KOPT-K1 (cell line): ENCODE measurements around the gene KIF2C.
A peak's percentile ranks its signal among the peaks of the same experiment; 100 is the strongest.
"Not testable (repeated sequence)": the region's sequence is repeated elsewhere in the genome, so short reads cannot be mapped to it uniquely, and the experiment has no call there.

ENCODE experiments used
- H3K27ac ChIP-seq: fragments of 200-600 bp; sonication (generic); 2 replicates; pipeline ENCODE4 v1.5.1; 2016; ENCODE audit warnings: antibody characterized with exemption, mild to moderate bottlenecking, low read depth, low read length; ENCODE audit not compliant: poor library complexity, severe bottlenecking
- H3K36me3 ChIP-seq: fragments of 200-600 bp; sonication (generic); 2 replicates; pipeline ENCODE4 v1.5.1; 2017; ENCODE audit warnings: antibody characterized with exemption, mild to moderate bottlenecking, low read length, moderate library complexity; ENCODE audit not compliant: insufficient read depth
- H3K9me3 ChIP-seq: fragments of 200-600 bp; sonication (generic); 2 replicates; pipeline ENCODE4 v1.5.1; 2017; ENCODE audit warnings: antibody characterized with exemption, low read length, mild to moderate bottlenecking; ENCODE audit not compliant: insufficient read depth, poor library complexity, severe bottlenecking

The KIF2C gene

DNA sequence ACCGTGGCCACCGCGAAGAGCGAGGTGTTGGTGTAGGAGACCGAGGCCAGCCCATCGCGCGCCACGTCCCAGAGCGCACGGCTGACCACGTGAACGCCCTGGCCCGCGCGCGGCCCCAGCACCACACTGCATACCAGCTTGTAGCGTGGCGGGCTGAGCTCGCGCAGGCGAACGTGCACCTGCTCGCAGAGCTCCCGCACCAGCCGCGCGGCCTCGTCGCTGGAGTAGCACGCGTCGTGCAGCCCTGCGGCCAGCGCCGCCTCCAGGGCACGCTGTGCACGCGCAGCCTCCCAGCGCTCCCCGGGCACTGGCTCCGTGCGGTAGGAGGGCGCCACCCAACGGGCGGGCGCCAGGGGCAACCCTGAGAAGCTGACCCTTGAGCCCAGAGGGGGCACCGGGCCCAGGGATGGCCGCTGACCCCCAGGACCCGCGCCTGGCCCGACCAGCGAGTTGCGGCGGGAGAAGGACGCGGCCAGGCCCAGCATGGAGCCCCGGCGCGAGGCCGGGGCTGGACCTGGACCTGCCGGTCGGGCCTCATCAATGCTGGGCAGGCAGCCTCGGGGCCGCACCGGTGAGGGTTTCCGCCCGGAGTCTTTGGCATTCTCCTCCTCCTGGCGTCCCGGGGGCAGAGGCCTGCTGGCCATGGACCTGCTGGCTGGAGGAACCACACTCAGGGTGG is 66.5 kb downstream of the KIF2C start:
- H3K9me3 ChIP-seq: no peaks in the 10 kb centered on the region
- H3K36me3 ChIP-seq: peaks cover 43% of the 10 kb centered on the region
- peak overlapping the region; percentile 99 for H3K27ac ChIP-seq

DNA sequence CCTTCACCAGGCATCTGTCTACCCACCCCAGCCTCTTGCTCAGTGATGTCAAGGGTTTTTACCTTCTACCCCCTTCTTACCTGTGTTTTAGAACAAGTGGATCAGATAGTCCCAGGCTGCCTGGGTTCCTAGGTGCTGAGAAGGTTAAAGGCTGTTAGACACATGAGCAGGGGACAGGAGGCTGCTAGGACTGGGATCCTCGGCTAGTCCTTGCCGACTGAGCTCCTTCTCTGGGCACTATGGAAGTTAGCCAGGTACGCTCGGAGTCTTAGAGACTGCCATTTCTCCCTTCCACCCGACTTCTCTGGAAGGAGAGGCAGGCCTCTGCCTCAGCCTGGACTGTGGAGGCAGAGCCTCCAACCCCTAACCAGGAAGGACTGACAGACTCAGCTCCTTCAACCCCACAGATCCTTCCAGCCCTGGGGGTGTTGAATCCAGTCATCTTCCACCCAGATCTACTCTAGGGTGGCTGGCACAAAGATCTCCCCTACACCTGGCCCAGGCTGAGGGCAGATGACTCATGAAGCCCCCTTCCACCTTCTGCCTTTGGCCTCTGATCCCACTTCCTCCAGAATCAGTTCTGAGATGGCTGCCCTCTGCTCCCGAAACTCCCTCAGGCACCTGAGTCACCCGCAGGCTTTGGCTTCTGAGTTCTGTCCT is 67.2 kb downstream of the KIF2C start, which contains the start of gene DYNLT4:
Gene DYNLT4 (minus strand): TSS at position 648 of the 660 bp plus-strand sequence. CDS start 683 bp downstream, outside the sequence.
- H3K27ac ChIP-seq: peak within 1 kb of the TSS; percentile 99
- H3K36me3 ChIP-seq: peaks cover 43% of the 10 kb centered on the region
- no peaks in the 10 kb centered on the region for H3K9me3 ChIP-seq

DNA sequence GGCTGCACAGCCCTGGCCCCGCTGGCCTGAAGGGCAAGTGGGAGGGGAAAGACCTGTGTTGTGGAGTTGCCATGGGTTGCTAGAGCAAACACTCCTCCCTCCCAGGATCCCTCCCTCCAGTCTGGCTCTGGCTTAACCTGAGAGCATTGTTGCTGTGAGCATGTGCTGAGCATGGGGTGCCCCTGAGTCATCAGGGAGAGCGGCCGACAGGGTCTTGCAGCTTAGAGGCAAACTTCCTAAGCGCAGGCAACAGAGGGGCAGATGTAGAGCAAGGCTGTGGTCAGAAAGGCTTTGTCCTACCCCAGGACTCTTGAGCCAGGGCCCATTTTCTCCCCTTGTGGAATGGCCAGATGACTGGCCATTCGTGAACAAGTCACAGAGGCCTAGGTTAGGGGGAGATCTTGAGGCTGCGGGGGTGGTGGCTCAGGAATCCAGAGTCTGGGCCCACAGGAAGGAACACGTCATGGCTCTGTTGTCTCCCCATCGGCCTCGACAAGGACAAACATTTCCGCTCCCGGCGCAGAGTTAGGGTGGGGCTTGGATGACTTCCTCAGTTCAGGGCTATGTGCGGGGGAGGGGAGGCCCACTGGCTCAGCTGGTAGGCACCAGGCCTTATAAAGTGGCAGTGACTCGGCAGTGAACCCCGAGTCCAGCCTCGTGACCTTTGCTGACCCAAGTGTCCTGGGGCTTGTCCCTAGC is 67.9 kb downstream of the KIF2C start:
- H3K9me3 ChIP-seq: no peaks in the 10 kb centered on the region
- H3K27ac ChIP-seq: peak overlapping the region; percentile 99
- H3K36me3 ChIP-seq: peaks cover 36% of the 10 kb centered on the region

DNA sequence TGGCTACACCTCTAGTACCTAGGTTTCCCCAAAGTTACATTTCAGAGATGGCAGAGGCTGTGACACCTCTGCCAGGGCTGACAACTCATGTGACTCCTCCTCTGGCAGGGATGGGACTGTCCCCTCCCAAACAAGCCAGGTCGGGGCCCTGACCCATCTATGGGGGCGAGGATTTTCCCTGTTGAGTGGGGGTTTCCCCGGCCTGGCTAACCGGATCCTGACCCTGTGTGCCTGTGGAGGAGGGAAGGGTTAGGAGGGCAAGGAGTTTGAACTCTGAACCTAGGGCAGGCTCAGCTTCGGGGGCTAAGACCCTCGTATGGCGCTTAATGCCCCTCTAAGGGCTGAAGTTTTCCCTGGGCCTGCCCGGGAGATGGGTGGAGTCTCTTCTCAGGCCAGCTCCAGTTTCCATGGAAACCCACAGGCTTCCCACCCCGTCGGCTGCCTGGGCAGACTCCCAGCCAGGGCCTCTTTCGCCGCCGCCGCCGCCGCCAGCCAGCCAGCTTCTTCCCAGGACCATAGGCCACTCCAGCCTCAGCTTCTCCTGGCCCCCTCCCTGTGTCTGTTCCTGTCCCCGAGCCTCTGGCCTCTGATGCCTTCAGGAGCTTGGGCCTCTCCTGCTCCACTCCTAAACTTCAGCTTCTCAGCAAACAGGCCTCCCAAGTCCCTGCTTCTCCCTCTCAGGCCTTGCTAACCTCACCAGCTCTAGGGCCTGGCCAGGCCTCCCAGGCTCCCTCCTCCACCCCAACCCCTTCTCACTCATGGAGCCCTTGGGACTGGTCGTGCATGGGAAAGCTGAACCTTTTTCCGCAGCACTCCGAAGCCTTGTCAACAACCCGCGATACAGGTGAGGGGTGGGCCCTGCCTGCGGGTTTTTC is 68.7 kb downstream of the KIF2C start, which contains the start of gene BTBD19:
Gene BTBD19 (plus strand): TSS at position 461 of the 875 bp plus-strand sequence. CDS start 298 bp downstream, at position 759.
- Histone ChIP-seq H3K36me3 (peaks cover 28% of the 10 kb centered on the region), H3K9me3 (no peaks in the 10 kb centered on the region), H3K27ac (peak within 1 kb of the TSS; percentile 99)

DNA sequence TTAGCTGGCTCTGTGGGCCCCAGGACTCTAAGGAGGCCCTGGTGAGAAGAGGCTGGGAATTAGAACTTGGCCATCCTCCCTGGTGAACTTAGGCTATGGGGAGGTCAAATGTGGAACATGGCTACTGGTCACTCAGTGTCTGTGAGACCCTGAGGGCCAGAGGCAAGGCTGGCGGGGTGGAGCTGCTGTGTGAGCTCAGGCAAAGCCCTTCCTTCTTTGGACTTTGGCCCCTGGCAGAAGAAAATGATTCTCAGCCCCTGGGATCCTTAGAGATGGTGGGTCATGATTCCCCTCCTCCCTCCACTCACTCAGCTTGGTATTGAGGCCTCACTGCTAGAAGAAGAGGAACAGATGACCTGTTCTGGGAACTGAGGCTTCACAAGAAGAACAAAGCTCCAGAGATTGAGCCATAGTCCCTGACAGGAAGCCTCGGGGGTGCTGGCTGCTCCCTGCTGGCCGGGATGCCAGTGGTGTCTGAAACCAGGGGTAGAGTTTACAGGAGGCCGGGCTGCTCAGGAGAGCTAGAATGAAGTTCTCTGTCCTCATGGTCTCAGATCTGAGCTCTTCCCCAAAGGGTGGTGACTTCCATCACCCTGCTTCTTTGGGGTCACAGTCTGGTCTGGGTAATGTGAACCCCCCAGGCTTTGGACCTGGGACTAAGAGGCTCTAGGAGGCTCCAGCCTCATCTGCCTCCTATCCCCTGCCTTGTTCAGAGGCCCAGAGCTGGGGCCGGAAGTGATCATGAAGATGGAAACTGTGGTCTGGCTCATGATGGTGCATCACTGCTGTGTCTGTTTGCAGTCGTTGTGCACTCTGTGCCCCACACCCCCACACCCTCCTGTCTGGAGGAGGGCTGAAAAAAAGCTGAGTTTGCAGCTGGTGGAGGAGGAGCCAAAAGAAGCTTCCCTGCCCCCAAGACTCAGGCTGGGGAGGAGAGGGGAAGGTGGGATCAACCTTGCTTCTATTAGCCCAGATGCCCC is 69.6 kb downstream of the KIF2C start:
- H3K27ac ChIP-seq: peak overlapping the region; percentile 99
- H3K36me3 ChIP-seq: peaks cover 19% of the 10 kb centered on the region
- no peaks in the 10 kb centered on the region for H3K9me3 ChIP-seq

DNA sequence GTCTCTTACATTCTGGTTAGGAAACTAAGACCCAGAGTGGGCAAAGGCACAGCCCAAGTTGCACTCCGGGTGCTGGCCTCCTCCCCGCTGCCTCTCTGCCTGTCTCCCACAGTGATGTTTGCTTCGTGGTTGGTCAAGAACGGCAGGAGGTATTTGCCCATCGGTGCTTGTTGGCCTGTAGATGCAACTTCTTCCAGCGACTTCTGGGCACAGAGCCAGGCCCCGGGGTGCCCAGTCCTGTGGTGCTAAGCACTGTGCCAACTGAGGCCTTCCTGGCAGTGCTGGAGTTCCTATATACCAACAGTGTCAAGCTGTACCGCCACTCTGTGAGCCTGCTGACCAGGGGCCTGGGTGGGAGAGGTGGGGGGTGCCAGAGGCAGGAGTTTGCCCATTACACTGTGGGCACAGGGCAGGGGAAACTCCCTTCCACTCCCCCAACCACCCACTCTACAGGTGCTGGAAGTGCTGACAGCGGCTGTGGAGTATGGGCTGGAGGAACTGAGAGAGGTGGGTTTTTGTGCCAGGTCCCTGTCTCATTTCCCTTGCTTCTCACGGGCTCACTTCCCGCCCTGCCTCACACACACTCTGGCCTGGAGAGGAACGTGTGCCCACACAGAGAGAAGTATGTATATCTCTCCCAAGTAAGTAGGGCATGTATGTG is 70.6 kb downstream of the KIF2C start:
- Histone ChIP-seq H3K9me3 (no peaks in the 10 kb centered on the region), H3K27ac (peak overlapping the region; percentile 99), H3K36me3 (peaks cover 11% of the 10 kb centered on the region; the same call in 1 of the 2 replicates)

DNA sequence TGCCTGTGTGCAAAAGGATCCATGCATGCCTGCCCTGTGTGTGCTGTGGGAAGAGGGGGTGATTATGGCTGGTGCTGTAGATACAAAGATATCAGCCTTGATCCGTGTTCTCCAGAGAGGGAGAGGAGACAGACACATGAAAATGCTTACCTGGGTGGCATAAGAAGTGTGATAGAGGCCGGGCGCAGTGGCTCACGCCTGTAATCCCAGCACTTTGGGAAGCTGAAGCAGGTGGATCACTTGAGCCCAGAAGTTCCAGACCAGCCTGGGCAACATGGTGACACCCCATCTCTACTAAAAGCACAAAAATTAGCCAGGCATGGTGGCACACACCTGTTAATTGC is 71.1 kb downstream of the KIF2C start:
- H3K36me3 ChIP-seq, H3K9me3 ChIP-seq: not testable (repeated sequence)
- H3K27ac ChIP-seq: peak overlapping the region; percentile 99

DNA sequence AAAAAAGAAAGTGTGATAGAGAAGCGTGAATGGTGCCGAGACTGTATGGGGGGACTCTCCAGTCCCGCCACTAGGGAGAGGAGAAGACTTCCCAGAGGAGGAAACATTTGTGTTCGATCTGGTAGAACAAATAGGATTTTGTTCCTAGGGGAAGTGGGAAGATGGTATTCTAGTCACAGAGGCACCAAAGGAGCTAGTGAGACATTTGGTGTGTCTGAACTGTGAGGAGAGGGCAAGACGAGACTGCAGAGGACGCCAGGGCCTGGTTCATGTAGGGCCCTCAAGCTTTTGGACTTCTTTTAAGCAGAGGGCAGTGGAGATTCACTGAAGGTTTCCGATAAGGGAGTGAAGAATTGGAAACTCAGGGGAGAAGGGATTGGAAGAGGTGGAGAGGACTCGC is 71.6 kb downstream of the KIF2C start:
- 0 out of 2 replicates have a peak, but pooled peaks cover 1% of the 10 kb centered on the region for H3K36me3 ChIP-seq
- H3K9me3 ChIP-seq: no peaks in the 10 kb centered on the region
- peak overlapping the region; percentile 99 for H3K27ac ChIP-seq

DNA sequence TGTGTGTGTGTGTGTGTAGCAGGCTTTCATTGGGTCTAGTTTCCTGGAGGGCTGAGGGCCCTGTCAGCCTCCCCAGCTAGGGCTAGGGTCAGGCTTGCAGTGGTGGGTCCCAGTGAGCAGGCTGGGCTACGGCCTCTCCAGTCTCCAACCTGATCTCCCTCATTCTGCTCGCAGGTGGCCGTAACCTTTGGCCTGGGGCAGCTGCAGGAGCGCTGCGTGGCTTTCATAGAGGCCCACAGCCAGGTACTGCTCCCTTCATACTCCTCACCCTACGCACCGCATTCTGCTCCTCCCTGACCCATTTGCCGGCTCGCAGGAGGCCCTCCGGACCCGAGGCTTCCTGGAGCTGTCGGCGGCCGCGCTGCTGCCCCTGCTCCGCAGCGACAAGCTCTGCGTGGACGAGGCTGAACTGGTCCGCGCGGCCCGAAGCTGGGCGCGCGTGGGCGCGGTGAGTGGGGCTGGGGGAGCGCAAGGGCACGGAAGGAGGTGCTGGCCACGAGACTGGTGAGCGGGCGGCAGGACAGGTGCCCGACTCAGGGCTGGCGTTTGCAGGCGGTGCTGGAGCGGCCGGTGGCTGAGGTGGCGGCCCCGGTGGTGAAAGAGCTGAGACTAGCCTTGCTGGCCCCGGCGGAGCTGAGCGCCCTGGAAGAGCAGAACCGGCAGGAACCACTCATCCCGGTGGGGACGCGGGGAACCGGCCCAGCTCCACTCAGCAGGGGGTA is 73.3 kb downstream of the KIF2C start:
- Histone ChIP-seq H3K27ac (peak overlapping the region; percentile 77), H3K9me3 (no peaks in the 10 kb centered on the region)

DNA sequence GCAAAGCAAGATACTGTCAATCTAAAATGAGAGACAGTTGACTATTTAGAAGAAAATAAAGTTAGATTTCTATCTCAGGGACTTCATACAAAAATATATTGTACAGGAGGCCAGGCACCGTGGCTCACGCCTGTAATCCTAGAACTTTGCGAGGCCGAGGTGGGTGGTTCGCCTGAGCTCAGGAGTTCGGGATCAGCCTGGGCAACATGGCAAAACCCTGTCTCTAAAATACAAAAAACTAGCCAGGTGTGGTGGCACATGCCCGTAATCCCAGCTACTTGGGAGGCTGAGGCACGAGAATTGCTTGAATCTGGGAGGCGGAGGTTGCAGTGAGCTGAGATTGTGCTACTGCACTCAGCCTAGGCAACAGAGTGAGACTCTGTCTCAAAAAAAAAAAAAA is 76.3 kb downstream of the KIF2C start:
- not testable (repeated sequence) for H3K36me3 ChIP-seq, H3K27ac ChIP-seq, H3K9me3 ChIP-seq

More for the DNA sequence above, 73.3 kb downstream of the KIF2C start:
- no peaks in the 10 kb centered on the region for H3K36me3 ChIP-seq

DNA sequence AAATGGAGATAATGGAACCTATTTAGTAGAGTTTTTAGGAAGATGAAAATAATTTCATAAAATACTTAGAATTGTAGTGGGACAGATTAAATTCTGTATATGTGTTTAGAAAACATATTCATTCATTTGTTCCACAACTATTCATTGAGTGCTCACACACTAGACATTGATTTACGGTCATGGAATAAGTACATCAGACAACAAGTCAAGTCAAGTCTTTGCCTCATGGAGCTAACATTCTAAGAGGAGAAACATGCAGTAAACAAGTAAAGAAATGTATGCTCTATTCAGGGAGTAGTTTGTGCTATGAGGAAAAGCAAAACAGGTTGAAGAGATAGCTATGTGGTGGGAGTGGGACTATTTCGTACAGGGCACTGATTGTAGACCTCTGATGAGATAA is 77.7 kb downstream of the KIF2C start:
- no peaks in the 10 kb centered on the region for H3K9me3 ChIP-seq
- H3K27ac ChIP-seq: no peak overlapping the region
- H3K36me3 ChIP-seq: no peaks in the 10 kb centered on the region
